H1 (cell line): ENCODE measurements around the gene PDK2. TPM values are rescaled to one million over a fixed set of nuclear protein-coding genes. Genes with fewer than 3 reads are reported as not detected.

Experiments
- CTCF ChIA-PET: fragments of 300-600 bp; sonication (Branson Sonifier 250); formaldehyde crosslinking; loops from one replicate; lab custom pipeline; 2021; ENCODE audit not compliant: partially characterized antibody; lab: Charles Lee
- POLR2A ChIA-PET: fragments of 300-600 bp; sonication (Branson Sonifier 250); formaldehyde crosslinking; loops from one replicate; lab custom pipeline; 2021; ENCODE audit warnings: inconsistent platforms; ENCODE audit not compliant: partially characterized antibody; lab: Charles Lee
- DNase-seq, 2 experiments: peaks; one replicate each; pipeline versions ENCODE4 v3.0.0 to v3.0.0-alpha.2; 2010 to 2022; ENCODE audit warnings: low spot score in 2 of 2, low read depth in 1 of 2, mixed read lengths in 1 of 2
- FAIRE-seq: peaks from 2 replicates; lab custom pipeline; 2011; peaks lifted over from hg19 to GRCh38; lab: Jason Lieb, UNC
- H2AFZ ChIP-seq: 2 replicates; pipeline ENCODE4 v1.8.1; 2012; ENCODE audit warnings: low read length, inconsistent platforms
- H2AK5ac ChIP-seq: 2 replicates; pipeline ENCODE4 v1.6.1; 2013; ENCODE audit warnings: low read depth, low read length
- H2BK120ac ChIP-seq: replicated peaks from 2 replicates; pipeline ENCODE3; 2013; ENCODE audit warnings: low read depth, low read length, inconsistent platforms
- H2BK12ac ChIP-seq: 2 replicates; pipeline ENCODE4 v1.6.1; 2013; ENCODE audit warnings: low read depth, low read length
- H2BK15ac ChIP-seq: 2 replicates; pipeline ENCODE4 v1.6.1; 2013; ENCODE audit warnings: low read length
- H2BK20ac ChIP-seq: 2 replicates; pipeline ENCODE4 v1.6.1; 2013; ENCODE audit warnings: low read length
- H2BK5ac ChIP-seq: 2 replicates; pipeline ENCODE4 v1.6.1; 2013; ENCODE audit warnings: low read depth, low read length
- H3K14ac ChIP-seq: 2 replicates; pipeline ENCODE4 v1.6.1; 2013; ENCODE audit warnings: inconsistent platforms; ENCODE audit not compliant: insufficient read length
- H3K18ac ChIP-seq: 2 replicates; pipeline ENCODE4 v1.6.1; 2013; ENCODE audit warnings: low read length; ENCODE audit errors: extremely low read depth
- H3K23ac ChIP-seq: 2 replicates; pipeline ENCODE4 v1.6.1; 2013; ENCODE audit warnings: inconsistent platforms; ENCODE audit not compliant: insufficient read length
- H3K23me2 ChIP-seq: 2 replicates; pipeline ENCODE4 v1.6.1; 2013; ENCODE audit warnings: low read depth, low read length
- H3K27ac ChIP-seq: 2 replicates; pipeline ENCODE4 v1.6.1; 2011; ENCODE audit warnings: low read depth, low read length, inconsistent platforms
- H3K27me3 ChIP-seq, 4 experiments: replicated peaks in 1 of 4; 1 replicate in 1 of 4; 2 replicates in 3 of 4; pipeline versions ENCODE4 v1.6.1 to v1.8.1; 2011 to 2013; ENCODE audit warnings: low read length in 3 of 4, mild to moderate bottlenecking in 3 of 4, inconsistent platforms in 2 of 4, mixed read lengths in 2 of 4, moderate library complexity in 1 of 4; ENCODE audit not compliant: control insufficient read depth in 3 of 4, insufficient read depth in 3 of 4; ENCODE audit errors: extremely low read depth in 1 of 4
- H3K36me3 ChIP-seq, 4 experiments: 2 replicates each; pipeline versions ENCODE4 v1.6.1 to v1.8.1; 2011 to 2013; ENCODE audit warnings: mild to moderate bottlenecking in 4 of 4, low read length in 3 of 4, moderate library complexity in 2 of 4, control low read depth in 1 of 4, inconsistent platforms in 1 of 4; ENCODE audit not compliant: insufficient read depth in 4 of 4, control insufficient read depth in 2 of 4
- H3K4ac ChIP-seq: replicated peaks from 2 replicates; pipeline ENCODE3; 2013; ENCODE audit warnings: low read length, low read depth, mixed read lengths, inconsistent platforms; ENCODE audit not compliant: insufficient read length
- H3K4me1 ChIP-seq, 4 experiments: replicated peaks in 1 of 4; 1 replicate in 1 of 4; 2 replicates in 3 of 4; pipeline versions ENCODE4 v1.6.1 to v1.8.1; 2011 to 2013; ENCODE audit warnings: low read length in 3 of 4, inconsistent platforms in 2 of 4, mixed read lengths in 1 of 4; ENCODE audit not compliant: insufficient read depth in 4 of 4, control insufficient read depth in 3 of 4
- H3K4me2 ChIP-seq, 2 experiments: 2 replicates each; pipeline versions ENCODE4 v1.6.1 to v1.8.1; 2011 to 2013; ENCODE audit warnings: low read depth in 2 of 2, low read length in 2 of 2, control low read depth in 1 of 2, inconsistent platforms in 1 of 2, mild to moderate bottlenecking in 1 of 2; ENCODE audit not compliant: insufficient read depth in 1 of 2
- H3K4me3 ChIP-seq, 4 experiments: fragments of 200-600, 300-600 bp in 1 of 4; sonication (generic), shearing (Covaris generic), sonication (Bioruptor Twin) in 1 of 4; 2 replicates each; pipeline versions ENCODE4 v1.5.1 to v1.8.1; 2011 to 2016; ENCODE audit warnings: low read length in 4 of 4, low read depth in 3 of 4, control low read depth in 2 of 4, inconsistent platforms in 2 of 4, mild to moderate bottlenecking in 2 of 4, mixed read lengths in 1 of 4, moderate library complexity in 1 of 4; ENCODE audit not compliant: insufficient read depth in 2 of 4; ENCODE audit errors: extremely low read depth in 1 of 4
- H3K56ac ChIP-seq: replicated peaks from 2 replicates; pipeline ENCODE3; 2013; ENCODE audit warnings: low read depth, mild to moderate bottlenecking, mixed read lengths, low read length, inconsistent platforms; ENCODE audit not compliant: insufficient read length
- H3K79me1 ChIP-seq: 2 replicates; pipeline ENCODE4 v1.6.1; 2013; ENCODE audit warnings: low read depth, low read length, control low read depth
- H3K79me2 ChIP-seq, 2 experiments: 2 replicates each; pipeline versions ENCODE4 v1.6.1 to v1.8.1; 2012 to 2013; ENCODE audit warnings: low read length in 2 of 2, mild to moderate bottlenecking in 2 of 2, inconsistent platforms in 1 of 2; ENCODE audit not compliant: insufficient read depth in 2 of 2, control insufficient read depth in 1 of 2
- H3K9ac ChIP-seq, 4 experiments: replicated peaks in 1 of 4; 1 replicate in 1 of 4; 2 replicates in 3 of 4; pipeline versions ENCODE4 v1.6.1 to v1.8.1; 2011 to 2013; ENCODE audit warnings: low read depth in 3 of 4, low read length in 3 of 4, control low read depth in 2 of 4, mild to moderate bottlenecking in 2 of 4, moderate library complexity in 2 of 4, inconsistent platforms in 1 of 4; ENCODE audit errors: extremely low read depth in 1 of 4
- H3K9me3 ChIP-seq, 2 experiments: 2 replicates each; pipeline versions ENCODE4 v1.6.1 to v1.8.1; 2012 to 2013; ENCODE audit warnings: mild to moderate bottlenecking in 2 of 2, moderate library complexity in 2 of 2, control low read depth in 1 of 2, inconsistent platforms in 1 of 2, low read depth in 1 of 2, low read length in 1 of 2, mixed read lengths in 1 of 2; ENCODE audit not compliant: insufficient read depth in 2 of 2
- H4K20me1 ChIP-seq, 2 experiments: replicated peaks in 1 of 2; 2 replicates each; pipeline versions ENCODE3 to v1.8.1; 2011 to 2013; ENCODE audit warnings: inconsistent platforms in 2 of 2, low read length in 2 of 2, mild to moderate bottlenecking in 1 of 2; ENCODE audit not compliant: insufficient read depth in 2 of 2, control insufficient read depth in 1 of 2
- H4K5ac ChIP-seq: 2 replicates; pipeline ENCODE4 v1.6.1; 2013; ENCODE audit warnings: low read length, low read depth, mixed read lengths, inconsistent platforms; ENCODE audit not compliant: insufficient read length
- H4K8ac ChIP-seq: 2 replicates; pipeline ENCODE4 v1.8.0; 2013; ENCODE audit warnings: mild to moderate bottlenecking, moderate library complexity, low read length, inconsistent platforms; ENCODE audit not compliant: insufficient read depth; ENCODE audit errors: extremely low read depth
- H4K91ac ChIP-seq: replicated peaks from 2 replicates; pipeline ENCODE3; 2013; ENCODE audit warnings: low read length, mixed read lengths, inconsistent platforms; ENCODE audit not compliant: insufficient read length
- ATF2 ChIP-seq: IDR thresholded peaks from 2 replicates; pipeline ENCODE4 v1.6.1; 2012; ENCODE audit warnings: low read length, inconsistent platforms
- BACH1 ChIP-seq: IDR thresholded peaks from 2 replicates; pipeline ENCODE4 v1.6.1; 2012; ENCODE audit warnings: low read length, improper control_type of control experiment
- CEBPB ChIP-seq: IDR thresholded peaks from 2 replicates; pipeline ENCODE4 v1.6.1; 2012; ENCODE audit warnings: low read depth, low read length
- CHD2 ChIP-seq: IDR thresholded peaks from 2 replicates; pipeline ENCODE4 v1.6.1; 2012; ENCODE audit warnings: low read length, improper control_type of control experiment
- FOSL1 ChIP-seq: IDR thresholded peaks from 2 replicates; pipeline ENCODE4 v1.6.1; 2011; ENCODE audit warnings: mild to moderate bottlenecking, low read depth, low read length, moderate library complexity; ENCODE audit not compliant: insufficient read depth
- SP2 ChIP-seq: IDR thresholded peaks from 2 replicates; pipeline ENCODE4 v1.6.1; 2012; ENCODE audit warnings: mild to moderate bottlenecking, low read length, inconsistent platforms
- SP4 ChIP-seq: IDR thresholded peaks from 2 replicates; pipeline ENCODE4 v1.6.1; 2012; ENCODE audit warnings: low read length, inconsistent platforms
- TCF12 ChIP-seq: IDR thresholded peaks from 2 replicates; pipeline ENCODE4 v1.6.1; 2011; ENCODE audit warnings: low read depth, mild to moderate bottlenecking, low read length
- USF2 ChIP-seq: IDR thresholded peaks from 2 replicates; pipeline ENCODE4 v1.6.1; 2011; ENCODE audit warnings: low read length, improper control_type of control experiment
- WGBS, 2 experiments: shearing (Covaris generic) in 1 of 2; methylation state at CpG; one replicate each; pipeline versions ENCODE4 v1.1.6 to v1.1.7; 2013 to 2015; ENCODE audit warnings: low lambda C conversion rate in 2 of 2, mixed read lengths in 2 of 2, inconsistent platforms in 1 of 2, low coverage in 1 of 2, missing lambda C conversion rate in 1 of 2; ENCODE audit not compliant: insufficient replicate concordance in 2 of 2, insufficient coverage in 1 of 2, insufficient read length in 1 of 2; ENCODE audit errors: extremely low coverage in 1 of 2, missing lambda C conversion rate in 1 of 2; 5-methylcytosine and 5-hydroxymethylcytosine counted together
- polyA plus RNA-seq, 7 experiments: library from polyadenylated mRNA; depleted of rRNA in 3 of 7; stranded (reverse) in 5 of 7; unstranded in 2 of 7; fragments of >200 nt in 5 of 7; fragments of 200-250 nt in 2 of 7; gene quantifications; 1 replicate in 5 of 7; 2 replicates in 1 of 7; 4 replicates in 1 of 7; pipeline versions ENCODE4 v1.2.1 to v1.2.3, GENCODE V29; 2011 to 2013; ENCODE audit warnings: missing spikeins in 2 of 7, mixed read lengths in 2 of 7
- total RNA-seq: library from RNA; stranded (reverse); fragmentation: NEBNext Ultra II Directional; extraction: Animal tissue kit (Norgen Biotek cat#: 25700); gene quantifications from 2 replicates; pipeline ENCODE4 v1.2.1, GENCODE V29; 2021

Gene PDK2
- total and polyA plus RNA-seq, 2 of the 8 experiments (the other 6 are each of a cell fraction or from before 2014, with no cell fraction given): 18.3 to 121 TPM

- 82% methylated on average over 10 of the region's 10 CpGs; no CpG with 5 or more reads in 1 of the 2 experiments for WGBS, 2 experiments
- peaks cover 0 to 2% of the 10 kb centered on the region in 2 experiments for H4K20me1 ChIP-seq
- H3K18ac ChIP-seq: no peak overlapping the region
- no peak overlapping the region for H3K14ac ChIP-seq
- H3K23me2 ChIP-seq: no peaks in the 10 kb centered on the region
- H2BK15ac ChIP-seq: no peak overlapping the region
- no peak overlapping the region for H2BK120ac ChIP-seq
- peak overlapping the region; percentile 30 for H4K91ac ChIP-seq
- no peak overlapping the region for H3K23ac ChIP-seq
- no peak overlapping the region for H3K4ac ChIP-seq
- peaks cover 2% of the 10 kb centered on the region; the same call in 1 of the 2 replicates for H3K79me1 ChIP-seq
- H2BK12ac ChIP-seq: no peak overlapping the region
- H3K79me2 ChIP-seq: no peaks in the 10 kb centered on the region
- no peak overlapping the region for H3K4me3 ChIP-seq
- H3K4me1 ChIP-seq: peaks cover 0 to 7% (median 2%) of the 10 kb centered on the region in 4 experiments; a peak in 5 of 7 replicates
- no peak overlapping the region for H3K56ac ChIP-seq
- no peak overlapping the region for H4K5ac ChIP-seq
- ChIA-PET POLR2A (interaction anchor here (1.4 kb wide), 1 partner anchor 12 kb away, joined by 3 read pairs; no protein-coding TSS in a partner anchor), CTCF (interaction anchor here (0.6 to 14.6 kb wide), 7 partner anchors 14 to 35 kb away, joined by 3 to 169 read pairs (median 4); no protein-coding TSS in a partner anchor)
- no peak for FAIRE-seq
- H2BK20ac ChIP-seq: no peak overlapping the region
- H3K9ac ChIP-seq: no peak overlapping the region
- no peak overlapping the region; the same call in 1 of the 2 replicates for H2AK5ac ChIP-seq
- H2BK5ac ChIP-seq: no peak overlapping the region
- no peaks in the 10 kb centered on the region for H3K9me3 ChIP-seq
- H3K27me3 ChIP-seq: peaks cover 0 to 3% (median 3%) of the 10 kb centered on the region in 4 experiments; a peak in 5 of 7 replicates
- H3K36me3 ChIP-seq: no peaks in the 10 kb centered on the region
- no peak overlapping the region for H2AFZ ChIP-seq
- H3K27ac ChIP-seq: no peak overlapping the region
- no peak overlapping the region for H4K8ac ChIP-seq
- H3K4me2 ChIP-seq: no peak overlapping the region
- no peak for DNase-seq
- TF ChIP-seq BACH1 (no peak), FOSL1 (no peak), SP4 (no peak), TCF12 (no peak), CHD2 (no peak), ATF2 (no peak), CEBPB (no peak), USF2 (no peak), SP2 (no peak)
Measured at GRCh38 chr17:50062293-50063243, 32.6 kb upstream of the PDK2 start.
